ENCODE data around the gene PTPN11.

GRCh38 chr12:112482733-112483132 is 64.0 kb downstream of the PTPN11 start:
- TF ChIP-seq EZH2 (IDR thresholded peaks at IDR 0.05; ENCODE audit: low read length, missing control alignments) (no peak), CTCF (conservative IDR thresholded peaks at IDR 0.05 in 1 of 2, IDR thresholded peaks at IDR 0.05 in 1 of 2; ENCODE audit: low read depth in 1 of 2, low read length in 2 of 2) (no peak)

Data from fibroblast of lung (primary cell).